GM12878 (cell line): Measurements from ENCODE around the gene CCSER1. TPM values are rescaled to one million over a fixed set of nuclear protein-coding genes. Genes with fewer than 3 reads are reported as not detected.

Source experiments
- ATAC-seq: fragments of 200-7000 bp; cut with Tn5 transposase; 3 replicates; pipeline ENCODE4 v1.9.1; 2020; ENCODE audit warnings: mild to moderate bottlenecking, moderate library complexity
- BruUV-seq: library from RNA; stranded (reverse); fragments of 400-500 nt; replicated peaks from 2 replicates; lab custom pipeline; 2021; lab: Mats Ljungman, UMichigan
- CTCF ChIA-PET: fragments of 300-600 bp; sonication (Branson Sonifier 250); formaldehyde crosslinking; extraction: SDS; loops from one replicate; lab custom pipeline; 2021; ENCODE audit warnings: inconsistent platforms; lab: Yijun Ruan, JAX
- POLR2A ChIA-PET: fragments of 350-600 bp; formaldehyde crosslinking; extraction: SDS; loops from one replicate; lab custom pipeline; 2021; ENCODE audit warnings: inconsistent platforms; lab: Charles Lee
- RAD21 ChIA-PET: fragments of 300-600 bp; sonication (Branson Sonifier 250); formaldehyde crosslinking; loops from one replicate; lab custom pipeline; 2023; ENCODE audit warnings: antibody characterized with exemption; ENCODE audit not compliant: unreplicated experiment; lab: Charles Lee
- SMC1A ChIA-PET: fragments of 300-600 bp; sonication (Branson Sonifier 250); formaldehyde crosslinking; loops from one replicate; lab custom pipeline; 2023; ENCODE audit not compliant: unreplicated experiment, uncharacterized antibody; lab: Charles Lee
- DNase-seq: peaks from one replicate; pipeline ENCODE4 v3.0.0-alpha.2; 2011; ENCODE audit warnings: low read depth, low spot score
- FAIRE-seq: peaks from 3 replicates; lab custom pipeline; 2011; peaks lifted over from hg19 to GRCh38; lab: Jason Lieb, UNC
- H2AFZ ChIP-seq: 2 replicates; pipeline ENCODE4 v1.6.0; 2011; ENCODE audit warnings: low read depth, low read length, control low read depth; ENCODE audit not compliant: control insufficient read depth
- H3K27ac ChIP-seq: 2 replicates; pipeline ENCODE4 v1.5.1; 2011; ENCODE audit warnings: control low read depth; ENCODE audit not compliant: control insufficient read depth, insufficient read depth
- H3K27me3 ChIP-seq, 2 experiments: replicated peaks in 1 of 2; 2 replicates each; pipeline versions ENCODE4 v1.6.0 to v1.6.1; 2011; ENCODE audit warnings: low read length in 1 of 2; ENCODE audit not compliant: control insufficient read depth in 2 of 2, insufficient read depth in 2 of 2
- H3K36me3 ChIP-seq, 2 experiments: 2 replicates each; pipeline ENCODE4 v1.5.1; 2011; ENCODE audit warnings: low read length in 1 of 2; ENCODE audit not compliant: control insufficient read depth in 2 of 2, insufficient read depth in 2 of 2
- H3K4me1 ChIP-seq: 2 replicates; pipeline ENCODE4 v1.6.1; 2011; ENCODE audit warnings: mild to moderate bottlenecking, low read length, moderate library complexity, mixed read lengths; ENCODE audit not compliant: control insufficient read depth, insufficient read depth
- H3K4me2 ChIP-seq: 2 replicates; pipeline ENCODE4 v1.6.0; 2011; ENCODE audit warnings: control low read depth; ENCODE audit not compliant: control insufficient read depth, insufficient read depth
- H3K4me3 ChIP-seq: fragments of 200-600 bp; sonication (generic); 2 replicates; pipeline ENCODE4 v1.5.1; 2016
- H3K79me2 ChIP-seq: 2 replicates; pipeline ENCODE4 v1.6.0; 2011; ENCODE audit warnings: low read length; ENCODE audit not compliant: control insufficient read depth, insufficient read depth
- H3K9ac ChIP-seq: 2 replicates; pipeline ENCODE4 v1.8.0; 2011; ENCODE audit warnings: low read length, control low read depth, mixed read lengths; ENCODE audit not compliant: control insufficient read depth, insufficient read depth
- H3K9me3 ChIP-seq: replicated peaks from 3 replicates; pipeline ENCODE4 v1.5.1; 2011; ENCODE audit warnings: mild to moderate bottlenecking, low read length; ENCODE audit not compliant: control insufficient read depth, insufficient read depth
- H4K20me1 ChIP-seq: 2 replicates; pipeline ENCODE4 v1.6.0; 2011; ENCODE audit not compliant: control insufficient read depth, insufficient read depth
- BCL3 ChIP-seq: IDR thresholded peaks from 2 replicates; pipeline ENCODE4 v1.6.1; 2011; ENCODE audit warnings: borderline replicate concordance, low read depth, mild to moderate bottlenecking, moderate library complexity, low read length; ENCODE audit not compliant: insufficient read depth, poor library complexity, severe bottlenecking
- BCLAF1 ChIP-seq: fragments of 450-650 bp; IDR thresholded peaks from 2 replicates; pipeline ENCODE4 v1.6.1; 2017; ENCODE audit warnings: antibody characterized with exemption, mild to moderate bottlenecking, moderate library complexity
- BMI1 ChIP-seq: fragments of 450-650 bp; IDR thresholded peaks from 2 replicates; pipeline ENCODE4 v1.6.1; 2016; ENCODE audit warnings: mild to moderate bottlenecking, moderate library complexity, borderline replicate concordance
- CHD1 ChIP-seq: IDR thresholded peaks from 2 replicates; pipeline ENCODE4 v1.6.1; 2012; ENCODE audit warnings: low read depth, low read length, improper control_type of control experiment
- GATAD2B ChIP-seq: fragments of 450-650 bp; conservative IDR thresholded peaks from 2 replicates; pipeline ENCODE4 v1.6.1; 2017; ENCODE audit warnings: low read depth, mild to moderate bottlenecking, moderate library complexity
- SIX5 ChIP-seq: IDR thresholded peaks from 2 replicates; pipeline ENCODE4 v1.6.1; 2011; ENCODE audit warnings: mild to moderate bottlenecking, low read depth, low read length, moderate library complexity; ENCODE audit not compliant: severe bottlenecking
- TBL1XR1 ChIP-seq: IDR thresholded peaks from 2 replicates; pipeline ENCODE4 v1.6.1; 2012; ENCODE audit warnings: low read depth, low read length, improper control_type of control experiment
- ZNF384 ChIP-seq: IDR thresholded peaks from 2 replicates; pipeline ENCODE4 v1.6.1; 2012; ENCODE audit warnings: low read depth, mild to moderate bottlenecking, low read length, improper control_type of control experiment, borderline replicate concordance
- WGBS: methylation state at CpG from one replicate; pipeline ENCODE4 v1.1.6; 2016; ENCODE audit warnings: low lambda C conversion rate; ENCODE audit not compliant: insufficient replicate concordance, insufficient coverage; ENCODE audit errors: missing lambda C conversion rate; 5-methylcytosine and 5-hydroxymethylcytosine counted together
- in situ Hi-C: fragments of 300-500 bp; cut with MboI; formaldehyde crosslinking; loops from 9 replicates; pipeline ENCODE4 v1.14.3; 2018; ENCODE audit warnings: mixed read lengths
- intact Hi-C: fragments of 100-400 bp; cut with micrococcal nuclease; formaldehyde crosslinking; loops from one replicate; pipeline ENCODE4 v1.14.2; 2022; ENCODE audit not compliant: unreplicated experiment
- polyA plus RNA-seq, 11 experiments: library from polyadenylated mRNA; depleted of rRNA in 4 of 11; unstranded in 6 of 11; stranded (reverse) in 5 of 11; fragments of >200 nt; fragmentation: Nextera tagmentation in 4 of 11; fragmentation: Illumina TruSeq in 1 of 11; extraction: Ambion mirVana in 4 of 11; extraction: Trizol in 1 of 11; gene quantifications; 1 replicate in 1 of 11; 2 replicates in 10 of 11; pipeline versions ENCODE4 v1.2.1 to v1.2.3, GENCODE V29; 2011 to 2016; ENCODE audit warnings: inconsistent platforms in 2 of 11, missing spikeins in 2 of 11, low read depth in 1 of 11
- total RNA-seq, 4 experiments: library from RNA; depleted of rRNA in 3 of 4; stranded (reverse); fragments of >200 nt in 3 of 4; fragmentation: Illumina TruSeq in 1 of 4; extraction: Trizol in 1 of 4; gene quantifications; 2 replicates each; pipeline versions ENCODE4 v1.2.1 to v1.2.3, GENCODE V29; 2013 to 2021
- TF ChIP-seq, protein P1 (sequence below): IDR thresholded peaks from 2 replicates; pipeline ENCODE4 v1.6.1; 2012; ENCODE audit warnings: low read length, inconsistent platforms
- TF ChIP-seq, protein P2 (sequence below): fragments of 450-650 bp; IDR thresholded peaks from 2 replicates; pipeline ENCODE4 v1.6.1; 2016; ENCODE audit warnings: mild to moderate bottlenecking

CCSER1 gene
- total and polyA plus RNA-seq, 10 of the 15 experiments (the other 5 are each of a cell fraction or from before 2014, with no cell fraction given), result 0.22 to 2.7 (median 1.0) TPM

- no peak overlapping the region for H3K4me2 ChIP-seq
- TF ChIP-seq ZNF384, result no peak
- TF ChIP-seq GATAD2B, result no peak
- no peak for TF ChIP-seq BCL3
- TF ChIP-seq SIX5, result no peak
- TF ChIP-seq, protein P1, sequence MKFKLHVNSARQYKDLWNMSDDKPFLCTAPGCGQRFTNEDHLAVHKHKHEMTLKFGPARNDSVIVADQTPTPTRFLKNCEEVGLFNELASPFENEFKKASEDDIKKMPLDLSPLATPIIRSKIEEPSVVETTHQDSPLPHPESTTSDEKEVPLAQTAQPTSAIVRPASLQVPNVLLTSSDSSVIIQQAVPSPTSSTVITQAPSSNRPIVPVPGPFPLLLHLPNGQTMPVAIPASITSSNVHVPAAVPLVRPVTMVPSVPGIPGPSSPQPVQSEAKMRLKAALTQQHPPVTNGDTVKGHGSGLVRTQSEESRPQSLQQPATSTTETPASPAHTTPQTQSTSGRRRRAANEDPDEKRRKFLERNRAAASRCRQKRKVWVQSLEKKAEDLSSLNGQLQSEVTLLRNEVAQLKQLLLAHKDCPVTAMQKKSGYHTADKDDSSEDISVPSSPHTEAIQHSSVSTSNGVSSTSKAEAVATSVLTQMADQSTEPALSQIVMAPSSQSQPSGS, result no peak
- TF ChIP-seq, protein P2, sequence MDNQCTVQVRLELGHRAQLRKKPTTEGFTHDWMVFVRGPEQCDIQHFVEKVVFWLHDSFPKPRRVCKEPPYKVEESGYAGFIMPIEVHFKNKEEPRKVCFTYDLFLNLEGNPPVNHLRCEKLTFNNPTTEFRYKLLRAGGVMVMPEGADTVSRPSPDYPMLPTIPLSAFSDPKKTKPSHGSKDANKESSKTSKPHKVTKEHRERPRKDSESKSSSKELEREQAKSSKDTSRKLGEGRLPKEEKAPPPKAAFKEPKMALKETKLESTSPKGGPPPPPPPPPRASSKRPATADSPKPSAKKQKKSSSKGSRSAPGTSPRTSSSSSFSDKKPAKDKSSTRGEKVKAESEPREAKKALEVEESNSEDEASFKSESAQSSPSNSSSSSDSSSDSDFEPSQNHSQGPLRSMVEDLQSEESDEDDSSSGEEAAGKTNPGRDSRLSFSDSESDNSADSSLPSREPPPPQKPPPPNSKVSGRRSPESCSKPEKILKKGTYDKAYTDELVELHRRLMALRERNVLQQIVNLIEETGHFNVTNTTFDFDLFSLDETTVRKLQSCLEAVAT, result no peak
- TF ChIP-seq BCLAF1, result no peak
- no peak for TF ChIP-seq BMI1
- TF ChIP-seq TBL1XR1, result no peak
- no peak for TF ChIP-seq CHD1
- ChIA-PET POLR2A (no interaction called here), CTCF (no interaction called here), SMC1A (no interaction called here), RAD21 (no interaction called here)
- H4K20me1 ChIP-seq, result no peaks in the 10 kb centered on the region
- H3K79me2 ChIP-seq, result no peaks in the 10 kb centered on the region
- WGBS, result 6% methylated on average over 1 of the region's 1 CpG
- in situ Hi-C loops (no loop called here), intact Hi-C loops (no loop called here)
- no peaks in the 10 kb centered on the region for H3K36me3 ChIP-seq
- H2AFZ ChIP-seq, result no peak overlapping the region
- H3K27me3 ChIP-seq, result no peaks in the 10 kb centered on the region
- H3K27ac ChIP-seq, result no peak overlapping the region
- H3K4me1 ChIP-seq, result no peaks in the 10 kb centered on the region
- H3K4me3 ChIP-seq, result no peak overlapping the region
- BruUV-seq, result no TSS peak
- FAIRE-seq, result no peak
- no peak overlapping the region for H3K9ac ChIP-seq
- ATAC-seq, result no peak
- DNase-seq, result no peak
- H3K9me3 ChIP-seq, result no peaks in the 10 kb centered on the region
These were observed 603.6 kb downstream of the CCSER1 start for GRCh38 chr4:90730752-90731151.
